ENCODE data around the gene HOXD12.

Gene HOXD12

GRCh38 chr2:176081376-176081836, 18.2 kb upstream of the HOXD12 start:
- DNase-seq = no peak

- DNase-seq = peak; percentile 63
These were observed 17.6 kb upstream of the HOXD12 start for GRCh38 chr2:176081837-176082524.

- DNase-seq = no peak
These were observed 17.1 kb upstream of the HOXD12 start for GRCh38 chr2:176082525-176082823.

GRCh38 chr2:176082824-176083751, 16.5 kb upstream of the HOXD12 start:
- no peak for DNase-seq

GRCh38 chr2:176083796-176084261, 15.8 kb upstream of the HOXD12 start, which contains the start of gene EVX2:
EVX2 (minus strand) TSS chr2:176083962; CDS start chr2:176083776, 186 bp downstream.
- DNase-seq = no peak

GRCh38 chr2:176084611-176085119, 14.9 kb upstream of the HOXD12 start:
- no peak for DNase-seq

GRCh38 chr2:176085120-176085788, 14.3 kb upstream of the HOXD12 start:
- no peak for DNase-seq

GRCh38 chr2:176085861-176086771, 13.5 kb upstream of the HOXD12 start:
- peak; percentile 63 for DNase-seq

GRCh38 chr2:176087330-176088047, 12.1 kb upstream of the HOXD12 start:
- DNase-seq = no peak

- DNase-seq = peak; percentile 69
These were observed 11.3 kb upstream of the HOXD12 start for GRCh38 chr2:176088048-176088936.

- no peak for DNase-seq
These were observed 10.4 kb upstream of the HOXD12 start for GRCh38 chr2:176088937-176089842.

- peak; percentile 30 for DNase-seq
These were observed 9.7 kb upstream of the HOXD12 start for GRCh38 chr2:176089843-176090395.

GRCh38 chr2:176090862-176091261, 8.7 kb upstream of the HOXD12 start:
- DNase-seq = no peak

- peak; percentile 47 for DNase-seq
These were observed 8.0 kb upstream of the HOXD12 start for GRCh38 chr2:176091329-176092258.

- peak; percentile 60 for DNase-seq
These were observed 7.1 kb upstream of the HOXD12 start, which contains the start of gene HOXD13 for GRCh38 chr2:176092270-176093144. HOXD13 (plus strand) TSS chr2:176092721; CDS start chr2:176092891, 170 bp downstream.

GRCh38 chr2:176093145-176093897, 6.3 kb upstream of the HOXD12 start:
- DNase-seq = peak; percentile 61
